ENCODE measurements around the gene SMURF2.
"Not testable (repeated sequence)": the region's sequence is repeated elsewhere in the genome, so short reads cannot be mapped to it uniquely, and the experiment has no call there.

SMURF2 gene

DNA sequence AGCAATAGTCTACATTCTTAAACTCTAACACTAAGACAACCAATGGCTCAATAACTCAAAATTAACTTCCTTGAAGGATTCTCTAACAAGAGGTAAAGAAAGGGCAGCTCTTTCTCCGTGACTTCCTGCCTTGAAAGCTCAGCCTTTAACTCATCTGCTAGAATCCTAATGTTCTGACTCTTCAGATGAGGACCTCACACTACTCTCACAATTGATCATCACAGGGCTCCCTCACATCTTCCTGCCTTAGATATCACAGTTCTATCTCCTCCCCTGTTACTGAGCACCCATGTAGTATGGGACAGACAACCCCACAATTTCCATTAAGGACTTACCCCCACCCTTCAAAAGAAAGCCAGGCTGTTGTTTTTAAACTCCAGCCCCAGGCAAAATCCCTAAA lies 33.5 kb downstream of the SMURF2 start:
- DNase-seq, result no peak

DNA sequence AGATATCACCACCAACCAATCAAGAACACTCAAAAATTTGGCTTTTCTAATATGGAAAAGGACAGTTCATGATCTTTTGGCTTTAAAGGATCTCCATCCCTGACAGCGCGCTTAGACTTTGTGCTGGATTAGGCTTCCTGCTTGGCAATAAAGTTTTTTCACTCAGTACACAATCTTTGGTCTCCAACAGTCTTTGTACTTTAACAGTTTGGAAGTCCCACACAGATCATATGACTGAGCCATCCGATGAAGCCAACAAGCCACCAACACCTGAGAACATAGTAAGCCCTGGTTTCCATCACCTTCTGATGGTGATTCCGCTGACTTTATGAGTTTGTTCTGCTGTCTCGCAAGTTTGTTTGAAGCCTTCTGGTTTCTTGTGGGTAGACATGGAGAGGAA lies 34.3 kb downstream of the SMURF2 start:
- no peak for DNase-seq

DNA sequence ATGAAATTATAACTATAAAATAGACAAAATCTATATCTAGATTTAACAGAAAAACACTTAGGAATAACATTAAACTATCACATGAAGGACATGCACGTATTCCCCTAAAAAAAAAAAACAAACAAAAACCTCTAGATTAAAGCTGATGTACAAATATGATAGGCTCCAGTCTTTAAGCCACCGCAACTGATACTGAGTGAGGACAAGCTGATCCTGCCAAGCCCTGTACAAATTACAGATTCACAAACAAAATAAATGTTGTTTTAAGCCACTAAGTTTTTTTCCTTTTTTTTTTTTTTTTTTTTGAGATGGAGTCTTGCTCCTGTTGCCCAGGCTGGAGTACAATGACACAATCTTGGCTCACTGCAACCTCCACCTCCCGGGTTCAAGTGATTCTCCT lies 35.3 kb downstream of the SMURF2 start:
- DNase-seq, result no peak

DNA sequence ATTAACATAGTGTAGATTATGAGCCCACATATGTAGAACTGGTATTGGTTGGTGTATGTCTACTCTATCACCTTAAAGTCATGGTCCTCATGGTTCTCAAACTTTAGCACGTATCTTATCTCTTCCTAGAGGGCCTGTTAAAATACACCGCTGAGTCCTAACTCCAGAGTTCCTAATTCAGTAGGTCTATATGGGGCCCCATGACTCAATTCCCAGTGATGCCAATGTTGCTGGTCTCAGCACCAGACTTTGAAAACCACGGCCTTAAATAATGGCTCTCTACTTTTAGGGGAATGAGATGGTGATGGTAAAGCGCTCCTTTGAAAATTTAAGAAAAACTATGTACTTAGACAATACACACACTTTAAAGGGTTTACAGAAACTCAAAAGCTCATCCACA lies 36.6 kb downstream of the SMURF2 start:
- no peak for DNase-seq

DNA sequence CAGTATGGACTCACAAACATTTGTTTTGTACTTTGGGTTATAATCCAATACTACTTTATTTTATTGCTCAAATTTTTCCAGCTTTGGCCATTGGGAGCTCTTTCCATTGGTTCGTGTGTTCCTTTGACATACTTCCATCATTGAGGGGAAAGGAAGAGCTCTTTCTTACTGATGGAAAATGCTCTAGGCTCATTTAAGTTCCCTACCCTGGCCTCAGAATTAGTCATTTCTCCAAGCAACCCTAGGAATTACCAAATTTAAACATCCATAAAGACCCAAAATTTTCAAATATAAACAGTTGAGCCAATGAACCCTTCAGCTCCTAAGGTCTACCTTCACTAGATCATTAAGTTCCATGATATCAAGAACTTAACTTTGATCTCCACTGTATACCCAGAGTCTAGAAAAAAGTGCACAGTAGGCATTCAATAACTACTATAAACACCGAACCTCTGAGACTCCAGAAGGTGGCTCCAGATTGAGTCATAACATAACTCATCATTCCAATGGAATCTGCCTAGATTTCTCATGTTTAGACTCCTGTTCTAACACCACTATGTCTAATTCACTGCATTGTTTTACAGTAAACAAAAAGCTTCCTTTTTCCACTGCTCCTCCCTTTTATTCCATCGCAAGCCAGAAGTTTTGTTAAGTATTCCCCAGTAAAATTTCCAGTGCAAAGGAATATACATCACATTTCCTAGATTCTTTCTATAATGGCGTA lies 39.0 kb downstream of the SMURF2 start:
- no peak for DNase-seq

DNA sequence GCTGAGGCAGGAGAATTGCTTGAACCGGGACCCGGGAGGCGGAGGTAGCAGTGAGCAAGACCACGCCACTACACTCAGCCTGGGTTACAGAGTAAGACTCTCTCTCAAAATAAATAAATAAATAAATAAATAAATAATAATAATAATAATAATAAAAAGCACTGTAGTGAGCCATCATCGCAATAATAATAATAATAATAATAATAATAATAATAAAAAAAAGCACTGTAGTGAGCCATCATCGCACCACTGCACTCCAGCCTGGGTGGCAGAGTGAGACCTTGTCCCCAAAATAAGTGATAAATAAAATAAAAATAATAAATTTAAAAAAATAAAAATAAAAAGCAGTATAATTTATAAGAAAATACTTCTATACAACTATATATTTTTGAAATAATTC lies 40.3 kb downstream of the SMURF2 start:
- no peak for DNase-seq

DNA sequence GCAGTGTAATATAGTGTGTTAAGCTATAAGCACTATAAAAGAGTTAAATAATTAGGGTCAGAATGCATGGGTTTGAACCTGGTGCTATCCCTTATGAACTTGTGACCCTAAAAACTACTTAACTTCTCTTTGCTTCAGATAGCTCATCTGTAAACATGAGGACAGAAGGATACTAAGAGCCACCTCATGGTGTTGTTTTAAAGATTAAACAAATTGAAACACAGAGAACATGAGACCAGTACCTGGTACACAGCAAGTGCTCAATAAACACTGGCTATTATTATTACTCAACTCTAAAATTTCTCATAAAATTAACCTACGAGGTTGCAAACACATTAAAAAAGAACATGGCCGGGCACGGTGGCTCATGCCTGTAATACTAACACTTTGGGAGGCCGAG lies 43.3 kb downstream of the SMURF2 start:
- DNase-seq, result no peak

DNA sequence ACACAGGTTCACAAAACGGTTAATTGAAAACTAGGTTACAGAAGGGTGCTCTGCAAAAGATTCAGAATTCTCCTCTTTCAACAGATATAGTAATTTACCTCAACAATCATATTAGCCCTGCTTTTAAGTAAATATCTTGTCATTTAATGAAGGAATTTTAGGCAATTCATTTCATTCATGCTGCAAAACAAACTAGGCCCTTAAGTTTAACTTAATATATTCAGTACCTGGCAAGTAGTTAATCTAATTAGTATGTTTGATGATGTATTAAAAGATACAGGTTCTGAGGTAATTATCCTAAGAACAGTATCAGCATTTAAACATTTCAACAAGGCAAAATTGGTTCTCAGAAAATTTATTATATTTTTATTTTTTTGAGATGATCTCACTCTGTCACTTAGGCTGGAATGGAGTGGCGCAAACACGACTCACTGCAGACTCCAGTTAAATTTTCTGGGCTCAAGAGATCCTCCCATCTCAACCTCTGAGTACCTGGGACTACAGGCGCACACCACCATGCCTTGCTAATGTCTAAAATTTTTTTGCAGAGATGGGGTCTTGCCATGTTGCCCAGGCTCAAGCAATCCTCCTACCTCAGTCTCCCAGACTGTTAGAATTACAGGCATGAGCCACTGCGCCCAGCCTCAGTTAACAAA lies 44.9 kb downstream of the SMURF2 start:
- DNase-seq, result no peak

DNA sequence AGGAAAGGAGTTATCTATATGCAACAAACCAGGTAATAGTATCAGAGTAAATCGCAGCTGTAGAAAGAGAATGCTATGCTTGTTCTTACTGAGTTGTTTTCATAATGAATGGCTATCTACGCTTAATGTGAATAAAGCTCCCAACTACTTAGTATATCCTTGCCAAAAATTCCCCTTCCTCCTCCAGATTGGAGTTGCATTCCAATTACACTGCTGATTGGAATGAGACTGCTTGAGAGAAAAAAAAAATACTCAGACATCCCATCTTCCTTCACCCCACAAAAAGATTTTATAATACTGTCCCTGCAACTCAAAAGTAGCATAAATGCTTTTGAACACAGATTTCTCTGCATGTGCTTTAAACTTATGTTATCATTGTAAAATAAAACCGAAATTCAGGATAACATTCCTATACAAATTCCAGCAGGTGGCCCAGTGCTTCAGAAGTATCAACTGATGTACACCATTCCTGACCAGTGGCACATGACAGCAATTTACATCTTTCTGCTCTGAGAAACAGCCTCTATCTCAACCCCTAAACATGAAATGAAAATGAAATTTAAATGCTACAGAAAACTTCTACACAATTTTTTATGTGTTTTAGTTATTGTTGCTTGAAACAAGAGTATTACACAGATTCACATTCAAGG lies 47.0 kb downstream of the SMURF2 start:
- DNase-seq, result no peak

DNA sequence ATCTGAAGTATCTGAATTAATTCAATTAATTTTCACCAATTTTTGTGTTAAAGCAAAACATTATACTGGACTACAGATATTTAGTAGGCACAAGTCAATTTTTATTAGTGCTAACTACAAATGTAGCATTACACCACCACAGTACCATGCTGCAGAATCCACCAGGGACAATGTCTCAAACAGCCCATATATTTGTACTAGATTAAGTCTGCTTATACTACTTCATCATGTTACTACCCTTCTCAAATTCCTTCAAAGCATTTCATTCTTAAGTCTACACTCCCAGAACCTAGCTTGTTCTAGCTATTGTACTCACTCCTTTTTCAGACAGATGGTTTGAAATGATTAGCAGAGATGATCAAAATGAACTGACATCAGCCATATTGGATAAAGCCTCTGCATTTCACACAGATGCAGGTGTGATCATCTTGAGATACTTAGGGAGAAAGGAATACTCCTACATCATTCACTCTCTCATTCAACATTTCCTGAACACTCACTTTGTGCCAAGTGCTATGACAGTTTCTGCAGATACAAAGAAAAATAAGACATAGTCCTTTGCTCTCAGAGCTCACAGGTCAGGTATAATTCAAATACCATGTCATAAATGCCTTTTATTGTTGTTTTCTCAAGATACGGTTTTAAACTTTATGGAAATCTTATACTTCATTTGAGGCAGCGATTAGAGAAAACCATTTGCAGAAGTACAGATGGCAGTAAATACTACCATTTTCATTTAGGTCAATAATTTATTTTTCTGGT lies 47.7 kb downstream of the SMURF2 start:
- DNase-seq, result peak; percentile 62

DNA sequence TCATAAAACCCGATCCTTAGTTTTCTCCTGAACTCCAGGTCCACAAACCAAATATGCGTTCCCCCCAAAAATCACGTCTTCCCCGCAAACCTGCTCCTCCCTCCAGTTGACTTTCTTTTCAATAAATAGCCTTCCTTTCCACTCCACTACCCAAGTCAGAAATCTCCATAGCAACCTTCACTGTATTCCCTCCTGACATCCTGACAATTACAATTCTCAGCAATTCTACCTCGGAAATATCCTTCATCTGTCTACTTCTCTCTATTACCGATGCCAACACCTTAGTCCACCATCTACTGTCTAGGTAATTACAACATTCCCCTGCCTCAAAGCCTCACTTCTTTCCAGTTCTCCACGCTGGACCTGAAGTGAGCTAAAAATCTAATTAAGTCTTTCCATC lies 50.7 kb downstream of the SMURF2 start:
- no peak for DNase-seq

DNA sequence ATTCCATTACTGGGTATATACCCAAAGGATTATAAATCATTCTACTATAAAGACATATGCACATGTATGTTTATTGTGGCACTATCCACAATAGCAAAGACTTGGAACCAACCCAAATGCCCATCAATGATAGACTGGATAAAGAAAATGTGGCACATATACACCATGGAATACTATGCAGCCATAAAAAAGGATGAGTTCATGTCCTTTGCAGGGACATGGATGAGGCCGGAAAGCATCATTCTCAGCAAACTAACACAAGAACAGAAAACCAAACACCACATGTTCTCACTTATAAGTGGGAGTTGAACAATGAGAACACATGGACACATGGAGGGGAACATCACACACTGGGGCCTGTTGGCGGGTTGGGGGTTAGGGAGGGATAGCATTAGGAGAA lies 51.9 kb downstream of the SMURF2 start:
- DNase-seq, result not testable (repeated sequence)

DNA sequence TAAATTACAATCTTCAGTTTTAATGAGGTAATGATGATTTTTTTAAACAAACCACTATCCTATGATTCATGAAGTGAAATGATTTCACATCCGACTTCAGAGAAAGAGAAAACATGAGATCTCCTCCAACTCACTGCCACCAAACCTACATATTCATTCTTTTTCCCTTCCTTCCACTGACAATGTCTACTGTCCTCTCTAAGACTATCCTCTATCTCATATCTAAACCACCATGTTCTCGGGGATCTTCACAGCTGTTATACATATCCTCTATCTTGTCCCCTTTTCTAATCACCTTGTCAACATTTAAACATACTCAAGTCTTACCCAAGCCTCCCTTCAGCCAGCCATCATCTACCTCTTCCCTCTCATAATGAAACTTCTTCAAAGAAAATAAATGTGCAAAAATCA lies 53.5 kb downstream of the SMURF2 start:
- DNase-seq, result no peak

DNA sequence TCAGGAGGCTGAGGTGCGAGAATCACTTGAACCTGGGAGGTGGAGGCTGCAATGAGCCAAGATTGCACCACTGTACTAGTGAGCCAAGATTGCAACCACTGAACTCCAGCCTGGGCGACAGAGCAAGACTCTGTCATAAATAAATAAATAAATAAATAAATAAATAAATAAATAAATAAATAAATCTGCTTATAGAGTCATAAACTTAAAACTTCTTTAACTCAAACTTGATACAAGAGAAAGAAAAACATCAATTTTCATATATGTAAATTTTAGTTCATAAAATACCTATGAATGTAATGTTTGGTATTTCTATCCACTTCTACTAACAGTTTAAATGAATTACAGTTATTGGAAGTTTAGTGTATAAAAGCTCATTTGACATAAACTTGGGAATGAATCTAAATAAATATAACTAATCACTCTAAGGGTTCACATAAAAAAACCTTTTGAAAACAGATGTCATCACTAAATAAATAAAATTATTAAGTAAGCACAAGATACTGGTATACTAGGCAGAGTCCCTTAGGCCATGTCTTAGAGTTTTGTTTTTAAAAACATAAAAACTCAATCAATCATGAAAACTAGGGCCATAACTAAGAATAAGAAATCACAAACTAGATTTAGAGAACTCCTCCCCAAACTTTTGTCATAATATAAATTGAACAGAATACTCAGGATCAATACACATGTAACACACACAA lies 54.1 kb downstream of the SMURF2 start:
- no peak for DNase-seq

DNA sequence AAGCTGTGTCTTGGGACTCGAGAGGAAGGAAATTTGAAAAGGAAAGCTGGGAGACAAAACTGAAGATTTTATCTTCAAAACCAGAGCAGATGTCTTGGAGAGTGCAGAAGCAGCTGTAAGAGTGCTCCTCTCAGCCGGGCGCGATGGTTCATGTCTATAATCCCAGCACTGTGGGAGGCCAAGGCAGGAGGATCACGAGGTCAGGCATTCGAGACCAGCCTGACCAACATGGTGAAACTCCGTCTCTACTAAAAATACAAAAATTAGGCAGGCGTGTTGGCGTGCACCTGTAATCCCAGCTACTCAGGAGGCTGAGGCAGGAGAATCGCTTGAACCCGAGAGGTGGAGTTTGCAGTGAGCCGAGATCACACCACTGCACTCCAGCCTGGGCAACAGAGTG lies 57.6 kb downstream of the SMURF2 start:
- not testable (repeated sequence) for DNase-seq

DNA sequence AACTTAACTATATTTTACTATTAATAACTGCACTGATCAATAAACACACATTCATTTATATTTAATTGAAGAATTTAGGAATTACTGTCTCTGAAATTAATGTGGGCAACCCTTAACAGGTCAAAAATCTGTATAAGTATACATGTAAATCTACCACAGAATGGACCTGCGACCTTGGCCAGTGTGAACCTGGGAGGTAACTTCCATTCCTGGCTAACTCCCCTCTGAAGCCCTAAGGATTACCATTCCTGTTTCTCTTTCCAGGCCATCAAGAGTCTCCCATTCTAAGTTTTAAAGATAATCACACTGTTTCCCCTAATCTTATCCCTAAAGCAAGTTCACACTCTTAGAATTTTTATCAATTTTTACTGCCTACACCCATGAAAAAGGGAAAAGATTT lies 58.1 kb downstream of the SMURF2 start:
- DNase-seq, result no peak

DNA sequence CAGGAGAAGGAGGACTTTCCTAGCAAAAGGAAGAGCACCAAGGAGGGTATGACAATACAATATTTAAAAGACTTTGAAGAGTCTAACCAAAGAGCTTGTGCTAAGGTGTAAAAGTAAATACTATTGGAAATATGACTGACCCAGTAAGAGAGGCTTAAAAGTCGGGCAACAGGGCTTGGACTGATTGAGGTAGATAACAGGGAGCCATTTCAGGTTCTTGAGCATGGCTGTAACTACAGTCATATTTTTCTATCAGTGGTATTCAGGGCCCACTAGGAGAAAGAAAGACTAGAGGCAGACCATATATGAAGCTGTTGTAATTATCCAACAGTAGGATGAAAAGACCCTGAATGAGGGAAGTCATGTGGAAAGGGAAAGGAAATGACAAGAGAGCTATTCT lies 62.3 kb downstream of the SMURF2 start:
- DNase-seq, result no peak

DNA sequence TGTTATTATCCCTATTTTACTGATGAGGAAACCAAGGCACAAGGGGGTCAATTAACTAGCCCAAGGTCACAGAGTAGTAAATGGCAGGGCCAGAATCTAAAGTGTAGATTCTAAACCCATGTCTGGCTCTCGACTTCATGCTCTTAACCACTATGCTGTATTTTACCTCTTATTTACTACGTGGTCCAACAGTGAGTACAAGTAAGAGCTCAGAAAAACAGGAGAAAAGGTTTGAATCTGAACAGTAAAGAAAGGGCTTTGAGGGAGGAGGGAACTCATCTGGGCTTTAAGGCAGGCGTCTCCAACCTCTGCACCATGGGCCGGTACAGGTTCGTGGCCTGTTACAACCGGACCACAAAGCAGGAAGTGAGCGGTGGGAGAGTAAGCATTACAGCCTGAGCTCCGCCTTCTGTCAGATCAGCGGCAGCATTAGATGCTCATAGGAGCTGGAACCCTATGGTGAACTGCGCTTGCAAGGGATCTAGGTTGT lies 62.9 kb downstream of the SMURF2 start:
- no peak for DNase-seq

DNA sequence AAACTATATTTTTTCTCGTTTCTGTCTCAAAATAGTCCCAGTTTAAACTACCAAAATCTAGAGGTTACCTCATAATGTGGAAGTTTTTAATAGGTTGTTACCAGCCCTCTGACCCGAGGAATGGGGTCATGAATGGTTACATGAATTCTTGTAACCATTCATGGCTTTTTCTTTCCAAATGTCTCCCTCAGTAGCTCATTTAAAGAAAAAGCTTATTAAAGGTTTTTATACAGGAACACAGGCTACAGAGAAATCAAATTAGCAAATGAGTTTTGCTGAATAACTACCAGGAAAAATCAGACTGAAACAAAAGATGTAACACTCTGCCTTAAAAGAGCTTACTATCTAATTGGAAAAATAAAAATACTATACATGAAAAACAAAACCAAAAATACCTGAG lies 63.4 kb downstream of the SMURF2 start:
- DNase-seq, result no peak

DNA sequence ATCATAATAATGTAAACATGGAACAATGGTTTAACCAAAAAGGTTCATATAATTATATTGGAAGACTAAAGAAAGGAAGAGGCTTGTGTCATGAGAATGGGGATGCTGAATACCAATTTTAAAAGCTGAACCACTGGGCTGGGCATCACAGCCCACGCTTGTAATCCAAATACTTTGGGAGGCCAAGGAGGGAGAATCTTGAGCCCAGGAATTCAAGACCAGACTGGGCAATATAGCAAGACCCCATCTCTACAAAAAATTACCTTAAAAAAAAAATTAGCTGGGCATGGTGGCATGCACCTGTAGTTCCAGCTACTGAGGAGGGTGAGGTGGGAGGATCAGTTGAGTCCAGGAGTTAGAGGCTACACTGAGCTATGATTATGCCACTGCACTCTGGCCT lies 65.1 kb downstream of the SMURF2 start:
- no peak for DNase-seq

DNA sequence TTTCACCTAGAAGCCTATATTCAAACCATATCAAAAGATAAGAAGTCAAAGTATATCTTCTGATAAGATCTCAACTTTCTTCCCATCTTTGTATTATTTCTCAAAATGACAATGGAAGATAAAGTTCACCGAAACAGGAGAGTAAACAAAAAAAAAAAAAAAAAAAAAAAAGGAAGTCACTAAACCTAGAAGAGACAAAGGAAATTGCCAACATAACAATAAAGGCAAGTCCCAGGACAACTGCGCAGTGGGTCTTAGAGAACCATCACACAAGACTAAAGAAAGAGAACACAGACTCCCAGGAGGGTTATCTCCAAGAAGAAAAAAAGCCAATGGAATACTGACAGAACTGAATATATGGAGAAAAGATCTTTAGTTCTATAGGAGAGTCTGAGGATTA lies 65.7 kb downstream of the SMURF2 start:
- no peak for DNase-seq

DNA sequence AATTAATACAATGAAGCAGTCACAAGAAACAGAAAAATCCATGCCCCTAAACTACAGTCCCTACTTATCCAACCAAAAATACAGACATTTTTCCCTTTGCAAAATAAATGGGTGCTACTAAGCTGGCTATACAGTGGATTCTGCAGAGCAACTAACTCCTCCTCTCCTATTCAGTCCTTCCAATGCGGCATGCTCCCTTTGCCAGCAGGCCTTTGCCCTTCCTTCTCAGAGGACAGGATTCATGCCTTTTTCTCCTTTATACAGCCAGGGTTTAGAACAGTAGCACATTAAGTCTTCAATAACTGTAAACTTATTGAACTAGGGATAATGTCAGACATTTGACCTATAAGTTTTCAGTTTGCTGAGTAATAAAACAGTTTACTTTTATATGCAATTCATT lies 70.2 kb downstream of the SMURF2 start:
- no peak for DNase-seq

DNA sequence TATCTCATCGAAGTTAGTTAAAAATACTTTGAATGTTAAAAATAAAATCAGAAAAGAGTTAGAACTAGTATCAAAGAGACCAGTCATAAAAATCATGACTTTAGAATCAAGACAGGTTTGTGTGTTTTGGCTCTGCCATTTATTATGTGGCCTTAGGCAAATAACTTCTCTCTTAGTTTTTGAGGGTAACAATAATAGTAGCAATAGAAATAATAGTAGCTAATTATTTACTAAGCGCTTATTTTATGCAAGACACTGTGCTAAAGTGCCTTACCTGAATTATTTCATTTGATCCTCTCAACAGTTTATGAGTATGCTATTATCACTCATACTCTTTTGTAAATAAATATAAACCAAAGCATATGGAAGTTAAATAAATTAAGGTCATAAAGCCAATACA lies 77.0 kb downstream of the SMURF2 start:
- DNase-seq, result no peak

All from NCI-H524 treated with DMSO at 0.1 percent for 48 hours (cell line).